HepG2 (cell line): ENCODE measurements around the gene TOX4. TPM values are rescaled to one million over a fixed set of nuclear protein-coding genes. Genes with fewer than 3 reads are reported as not detected.

Experiments used
- ATF4 ChIP-seq, 2 experiments: fragments of 450-650 bp in 1 of 2; sonication (generic) in 1 of 2; formaldehyde crosslinking; IDR thresholded peaks; 2 replicates each; pipeline versions ENCODE4 v1.5.0 to v1.8.0; 2020 to 2022; ENCODE audit warnings: mild to moderate bottlenecking in 1 of 2, missing genetic modification reagents in 1 of 2
- DMTF1 ChIP-seq: sonication (generic); formaldehyde crosslinking; IDR thresholded peaks from 2 replicates; pipeline ENCODE4 v1.4.0; 2020; ENCODE audit warnings: mild to moderate bottlenecking, missing genetic modification reagents
- EHMT2 ChIP-seq: fragments of 200-600 bp; sonication (generic); IDR thresholded peaks from 2 replicates; pipeline ENCODE4 v1.7.0; 2017; ENCODE audit warnings: antibody characterized with exemption, low read depth, low read length, borderline replicate concordance
- PATZ1 ChIP-seq: sonication (generic); formaldehyde crosslinking; IDR thresholded peaks from 2 replicates; pipeline ENCODE4 v1.4.0; 2020; ENCODE audit warnings: missing genetic modification reagents
- RARA ChIP-seq: IDR thresholded peaks from 2 replicates; pipeline ENCODE4 v1.6.1; 2016; ENCODE audit warnings: missing genetic modification reagents, missing compliant biosample characterization
- WIZ ChIP-seq: sonication (generic); formaldehyde crosslinking; IDR thresholded peaks from 2 replicates; pipeline ENCODE4 v1.5.1; 2020; ENCODE audit warnings: mild to moderate bottlenecking, missing genetic modification reagents
- ZMAT5 ChIP-seq: sonication (generic); formaldehyde crosslinking; IDR thresholded peaks from 2 replicates; pipeline ENCODE4 v1.5.0; 2020; ENCODE audit warnings: mild to moderate bottlenecking, low read depth, missing genetic modification reagents, borderline replicate concordance
- ZNF253 ChIP-seq: sonication (generic); formaldehyde crosslinking; IDR thresholded peaks from 2 replicates; pipeline ENCODE4 v1.8.0; 2022; ENCODE audit warnings: mild to moderate bottlenecking, missing genetic modification reagents, borderline replicate concordance
- ZNF766 ChIP-seq: sonication (generic); formaldehyde crosslinking; IDR thresholded peaks from 2 replicates; pipeline ENCODE4 v1.5.0; 2020; ENCODE audit warnings: missing genetic modification reagents, borderline replicate concordance
- polyA plus RNA-seq, 8 experiments: library from polyadenylated mRNA; depleted of rRNA in 3 of 8; stranded (reverse) in 7 of 8; unstranded in 1 of 8; fragments of >200 nt; fragmentation: Illumina TruSeq in 4 of 8; extraction: Trizol in 4 of 8; gene quantifications; 2 replicates each; pipeline versions ENCODE4 v1.2.1 to v1.2.3, GENCODE V29; 2011 to 2016; ENCODE audit warnings: low read depth in 4 of 8, missing spikeins in 1 of 8, mixed read lengths in 1 of 8; ENCODE audit not compliant: insufficient read depth in 1 of 8
- total RNA-seq, 5 experiments: library from RNA; depleted of rRNA; stranded (reverse); fragments of >200 nt; fragmentation: Illumina TruSeq; extraction: Trizol; gene quantifications; 2 replicates each; pipeline ENCODE4 v1.2.3, GENCODE V29; 2016; ENCODE audit warnings: low read depth in 1 of 5
- TF ChIP-seq, protein P1 (sequence below): sonication (generic); formaldehyde crosslinking; IDR thresholded peaks from one replicate; pipeline ENCODE4 v1.5.1; 2020; ENCODE audit warnings: mild to moderate bottlenecking, missing genetic modification reagents; ENCODE audit errors: not compliant biosample characterization

The TOX4 gene
- total and polyA plus RNA-seq, 2 of the 13 experiments (the other 11 are each of a cell fraction or from before 2014, with no cell fraction given), result 71.8 to 163 TPM

DNA sequence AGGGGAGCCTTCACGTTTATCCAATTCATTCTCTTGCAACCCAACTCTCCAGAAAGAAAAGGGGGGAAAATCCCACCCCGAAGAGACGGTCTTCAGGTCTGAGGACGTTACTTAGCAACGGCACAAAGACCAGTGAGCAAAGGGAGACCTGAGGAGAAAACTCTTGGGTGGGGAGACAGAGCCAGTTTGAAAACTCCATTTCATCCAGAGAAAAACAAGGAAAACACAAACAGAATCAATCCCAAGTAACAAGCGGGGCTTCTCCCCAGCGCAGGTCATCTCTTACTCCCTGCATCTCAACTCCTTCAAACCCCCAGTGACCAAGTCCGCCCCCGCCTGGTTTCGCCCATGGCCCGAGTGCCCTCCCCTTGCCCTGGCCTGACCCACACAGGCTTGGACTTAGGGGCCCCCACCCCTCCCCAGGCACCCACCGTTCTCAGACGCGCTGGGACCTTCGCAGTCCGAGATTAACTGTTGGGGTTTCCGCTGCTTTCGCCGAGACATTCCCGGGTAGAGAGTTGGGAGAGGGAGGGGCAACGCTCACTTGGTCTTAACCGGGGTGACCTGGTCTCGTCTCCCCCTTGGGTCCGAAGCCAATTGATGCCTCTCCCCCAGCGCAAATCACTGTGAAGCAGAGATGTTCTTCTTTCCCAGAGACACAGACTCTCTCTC is 59.6 kb downstream of the TOX4 start (continued):
- TF ChIP-seq PATZ1 (peak; percentile 81; the same call in 1 of the 2 replicates), RARA (no peak), EHMT2 (no peak), ZMAT5 (CRISPR knock-in tag) (no peak), ATF4 (CRISPR knock-in tag; IDR thresholded peaks at IDR 0.05) (no peak), DMTF1 (CRISPR knock-in tag) (no peak), WIZ (CRISPR knock-in tag) (0 out of 2 replicates have a peak, but pooled peaks have one; percentile 32), ZNF766 (0 out of 2 replicates have a peak, but pooled peaks have one; percentile 25), ZNF253 (CRISPR knock-in tag) (no peak)
- TF ChIP-seq, protein P1, sequence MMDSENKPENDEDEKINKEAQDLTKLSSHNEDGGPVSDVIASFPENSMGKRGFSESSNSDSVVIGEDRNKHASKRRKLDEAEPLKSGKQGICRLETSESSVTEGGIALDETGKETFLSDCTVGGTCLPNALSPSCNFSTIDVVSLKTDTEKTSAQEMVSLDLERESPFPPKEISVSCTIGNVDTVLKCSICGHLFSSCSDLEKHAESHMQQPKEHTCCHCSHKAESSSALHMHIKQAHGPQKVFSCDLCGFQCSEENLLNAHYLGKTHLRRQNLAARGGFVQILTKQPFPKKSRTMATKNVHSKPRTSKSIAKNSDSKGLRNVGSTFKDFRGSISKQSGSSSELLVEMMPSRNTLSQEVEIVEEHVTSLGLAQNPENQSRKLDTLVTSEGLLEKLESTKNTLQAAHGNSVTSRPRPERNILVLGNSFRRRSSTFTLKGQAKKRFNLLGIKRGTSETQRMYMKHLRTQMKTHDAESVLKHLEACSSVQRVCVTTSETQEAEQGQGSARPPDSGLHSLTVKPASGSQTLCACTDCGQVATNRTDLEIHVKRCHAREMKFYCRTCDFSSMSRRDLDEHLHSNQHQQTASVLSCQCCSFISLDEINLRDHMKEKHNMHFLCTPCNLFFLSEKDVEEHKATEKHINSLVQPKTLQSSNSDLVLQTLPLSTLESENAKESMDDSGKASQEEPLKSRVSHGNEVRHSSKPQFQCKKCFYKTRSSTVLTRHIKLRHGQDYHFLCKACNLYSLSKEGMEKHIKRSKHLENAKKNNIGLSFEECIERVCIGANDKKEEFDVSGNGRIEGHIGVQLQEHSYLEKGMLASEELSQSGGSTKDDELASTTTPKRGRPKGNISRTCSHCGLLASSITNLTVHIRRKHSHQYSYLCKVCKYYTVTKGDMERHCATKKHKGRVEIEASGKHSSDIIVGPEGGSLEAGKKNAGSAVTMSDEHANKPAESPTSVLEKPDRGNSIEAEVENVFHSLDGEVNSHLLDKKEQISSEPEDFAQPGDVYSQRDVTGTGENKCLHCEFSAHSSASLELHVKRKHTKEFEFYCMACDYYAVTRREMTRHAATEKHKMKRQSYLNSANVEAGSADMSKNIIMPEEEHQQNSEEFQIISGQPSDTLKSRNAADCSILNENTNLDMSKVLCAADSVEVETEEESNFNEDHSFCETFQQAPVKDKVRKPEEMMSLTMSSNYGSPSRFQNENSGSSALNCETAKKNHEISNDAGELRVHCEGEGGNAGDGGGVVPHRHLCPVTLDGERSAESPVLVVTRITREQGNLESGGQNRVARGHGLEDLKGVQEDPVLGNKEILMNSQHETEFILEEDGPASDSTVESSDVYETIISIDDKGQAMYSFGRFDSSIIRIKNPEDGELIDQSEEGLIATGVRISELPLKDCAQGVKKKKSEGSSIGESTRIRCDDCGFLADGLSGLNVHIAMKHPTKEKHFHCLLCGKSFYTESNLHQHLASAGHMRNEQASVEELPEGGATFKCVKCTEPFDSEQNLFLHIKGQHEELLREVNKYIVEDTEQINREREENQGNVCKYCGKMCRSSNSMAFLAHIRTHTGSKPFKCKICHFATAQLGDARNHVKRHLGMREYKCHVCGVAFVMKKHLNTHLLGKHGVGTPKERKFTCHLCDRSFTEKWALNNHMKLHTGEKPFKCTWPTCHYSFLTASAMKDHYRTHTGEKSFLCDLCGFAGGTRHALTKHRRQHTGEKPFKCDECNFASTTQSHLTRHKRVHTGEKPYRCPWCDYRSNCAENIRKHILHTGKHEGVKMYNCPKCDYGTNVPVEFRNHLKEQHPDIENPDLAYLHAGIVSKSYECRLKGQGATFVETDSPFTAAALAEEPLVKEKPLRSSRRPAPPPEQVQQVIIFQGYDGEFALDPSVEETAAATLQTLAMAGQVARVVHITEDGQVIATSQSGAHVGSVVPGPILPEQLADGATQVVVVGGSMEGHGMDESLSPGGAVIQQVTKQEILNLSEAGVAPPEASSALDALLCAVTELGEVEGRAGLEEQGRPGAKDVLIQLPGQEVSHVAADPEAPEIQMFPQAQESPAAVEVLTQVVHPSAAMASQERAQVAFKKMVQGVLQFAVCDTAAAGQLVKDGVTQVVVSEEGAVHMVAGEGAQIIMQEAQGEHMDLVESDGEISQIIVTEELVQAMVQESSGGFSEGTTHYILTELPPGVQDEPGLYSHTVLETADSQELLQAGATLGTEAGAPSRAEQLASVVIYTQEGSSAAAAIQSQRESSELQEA, result peak; percentile 44
